Activated CD8-positive, alpha-beta memory T cell treated with anti-CD3 and anti-CD28 coated beads for 48 hours (primary cell): ENCODE measurements around the gene C19orf33.
"Not testable (repeated sequence)": the region's sequence is repeated elsewhere in the genome, so short reads cannot be mapped to it uniquely, and the experiment has no call there.

ENCODE experiments used
- DNase-seq, 3 experiments: peaks; one replicate each; pipeline ENCODE4 v3.0.0-alpha.2; 2020; ENCODE audit warnings: low read depth in 2 of 3, low spot score in 2 of 3

The C19orf33 gene

GRCh38 chr19:38303517-38304351 lies at the start of gene C19orf33:
TSS of gene C19orf33 (plus strand) at chr19:38304251. CDS start at chr19:38304262, 11 bp downstream.
- DNase-seq: no peak

DNA sequence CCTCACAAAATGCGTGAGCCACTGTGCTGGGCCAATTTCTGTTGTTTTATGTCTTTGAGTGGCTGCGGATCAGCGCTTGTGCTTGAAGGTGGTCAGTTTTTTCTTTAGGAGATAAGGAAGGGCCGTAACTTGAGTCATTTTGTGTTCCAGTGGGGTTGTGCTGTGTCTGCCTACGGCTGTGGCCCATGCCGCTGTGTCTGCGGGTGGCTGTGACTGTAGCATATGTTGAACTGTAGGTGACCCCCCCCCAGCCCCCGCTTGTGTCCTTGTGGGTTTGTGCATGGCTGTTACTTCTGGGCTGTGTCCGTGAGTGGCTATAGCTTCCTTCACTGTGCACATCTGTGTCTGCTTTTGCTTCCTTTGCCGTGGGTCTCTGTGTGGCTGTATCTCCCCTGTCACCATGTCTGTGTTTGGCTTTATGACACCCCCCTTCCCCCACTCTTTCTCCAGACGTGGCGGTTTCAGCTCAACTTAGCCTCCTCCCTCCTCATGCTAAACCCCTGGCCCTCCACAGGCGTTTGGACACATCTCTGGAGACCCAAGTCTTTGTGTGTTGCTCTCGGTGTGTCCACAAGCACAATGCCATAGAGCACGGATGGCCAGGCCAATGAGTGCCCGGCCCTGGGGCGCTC lies 48.6 kb upstream of the C19orf33 start:
- DNase-seq: no peak

GRCh38 chr19:38261942-38262341 lies 42.1 kb upstream of the C19orf33 start:
- not testable (repeated sequence) for DNase-seq

GRCh38 chr19:38262585-38263268 lies 41.3 kb upstream of the C19orf33 start:
- DNase-seq: no peak

DNA sequence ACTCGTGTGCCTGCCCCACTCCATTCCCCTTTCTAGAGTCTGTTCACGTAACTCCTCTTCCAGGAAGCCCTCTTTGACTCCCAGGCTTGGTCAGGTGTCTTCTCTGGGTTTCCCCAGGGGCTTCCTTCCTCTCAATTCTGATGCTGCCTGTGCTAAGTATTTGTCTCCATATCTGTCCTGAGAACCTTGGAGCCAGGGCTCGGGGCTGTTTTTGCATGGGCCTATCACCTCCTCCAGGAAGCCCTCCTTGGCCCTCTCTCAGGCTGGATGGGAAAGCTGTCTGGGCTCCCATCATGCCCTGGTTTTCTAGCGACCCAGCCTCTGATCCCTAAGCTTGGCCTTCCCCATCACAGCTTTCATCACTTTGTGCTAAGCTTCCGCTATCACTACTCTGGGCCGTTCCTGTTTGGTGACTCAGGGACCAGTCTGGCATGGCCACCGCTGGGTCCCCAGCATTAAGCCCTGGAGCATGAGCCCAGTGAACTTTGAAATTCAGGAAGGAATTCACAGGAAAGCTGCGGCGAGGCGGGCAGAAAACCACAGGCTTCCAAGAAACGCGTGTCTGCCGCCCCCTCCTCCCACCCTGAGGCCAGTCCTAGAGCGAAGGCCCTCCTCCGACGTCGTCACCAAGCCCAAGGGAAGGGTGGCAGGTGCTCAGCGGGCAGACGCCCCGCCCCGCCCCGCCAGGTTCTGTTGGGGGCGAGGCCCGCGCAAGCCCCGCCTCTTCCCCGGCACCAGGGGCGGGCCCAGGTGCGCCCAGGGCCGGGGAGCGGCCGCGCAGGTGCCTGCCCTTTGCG lies 40.2 kb upstream of the C19orf33 start:
- peak; percentile 32 to 57 (median 46) for DNase-seq

GRCh38 chr19:38264486-38265212 lies 39.4 kb upstream of the C19orf33 start, which contains the start of gene SPINT2:
TSS of gene SPINT2 (plus strand) at chr19:38264573. CDS start at chr19:38264893, 320 bp downstream.
- peak in 1 of 3 experiments; percentile 17 for DNase-seq

DNA sequence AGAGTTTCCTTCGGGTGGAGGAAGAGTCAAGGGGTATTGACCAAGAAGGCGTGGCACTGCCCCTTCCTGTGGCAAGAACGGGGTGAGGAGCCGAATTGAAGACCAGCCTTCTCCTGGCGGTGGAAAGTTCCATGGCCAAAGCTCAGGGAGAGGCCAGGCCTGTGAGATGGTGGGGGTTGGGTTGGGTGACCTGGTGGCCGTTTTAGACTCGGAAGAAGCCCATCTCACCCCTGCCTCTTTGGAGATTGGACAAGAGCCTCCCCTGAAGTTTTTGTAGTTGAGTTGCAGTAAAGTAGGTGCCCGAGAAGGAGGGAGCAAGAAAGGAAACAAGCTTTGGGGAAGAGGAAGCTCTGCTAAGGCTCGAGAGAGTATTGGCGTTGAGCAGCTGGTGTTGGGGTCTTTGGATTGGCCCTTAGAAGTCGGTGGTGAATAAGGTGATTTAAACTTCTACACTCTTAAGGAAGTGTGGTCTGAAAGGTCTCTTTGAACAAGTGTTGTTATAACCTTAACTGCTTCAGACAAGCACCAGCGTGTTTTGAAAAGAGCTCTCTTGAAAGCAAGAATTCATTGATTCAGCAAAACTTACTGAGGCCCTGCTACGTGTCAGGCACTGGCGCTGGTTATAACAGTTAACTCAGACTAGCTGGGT lies 38.7 kb upstream of the C19orf33 start:
- no peak for DNase-seq

DNA sequence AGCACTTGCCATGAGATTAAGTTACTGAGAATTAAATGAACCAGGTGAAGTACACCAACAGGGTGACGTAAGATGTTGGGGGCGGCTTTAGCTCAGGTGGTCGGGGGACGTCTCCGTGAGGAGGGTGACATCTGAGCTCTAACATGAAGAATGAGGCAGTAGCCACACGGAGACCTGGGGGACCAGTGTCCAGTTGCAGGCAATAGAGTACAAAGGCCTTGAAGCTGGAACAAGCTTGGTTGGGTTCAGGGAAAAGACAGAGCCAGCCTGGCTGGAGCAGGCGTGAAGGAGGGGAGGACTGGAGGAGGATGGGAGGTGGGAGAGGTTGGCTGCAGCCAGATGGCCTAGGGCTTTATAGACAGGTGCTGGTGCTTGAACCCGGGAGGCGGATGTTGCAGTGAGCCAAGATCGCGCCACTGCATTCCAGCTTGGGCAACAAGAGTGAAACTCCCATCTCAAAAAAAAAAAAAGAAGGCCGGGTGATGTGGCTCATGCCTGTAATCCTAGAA lies 38.1 kb upstream of the C19orf33 start:
- DNase-seq: no peak

GRCh38 chr19:38266981-38267597 lies 37.0 kb upstream of the C19orf33 start:
- DNase-seq: no peak

DNA sequence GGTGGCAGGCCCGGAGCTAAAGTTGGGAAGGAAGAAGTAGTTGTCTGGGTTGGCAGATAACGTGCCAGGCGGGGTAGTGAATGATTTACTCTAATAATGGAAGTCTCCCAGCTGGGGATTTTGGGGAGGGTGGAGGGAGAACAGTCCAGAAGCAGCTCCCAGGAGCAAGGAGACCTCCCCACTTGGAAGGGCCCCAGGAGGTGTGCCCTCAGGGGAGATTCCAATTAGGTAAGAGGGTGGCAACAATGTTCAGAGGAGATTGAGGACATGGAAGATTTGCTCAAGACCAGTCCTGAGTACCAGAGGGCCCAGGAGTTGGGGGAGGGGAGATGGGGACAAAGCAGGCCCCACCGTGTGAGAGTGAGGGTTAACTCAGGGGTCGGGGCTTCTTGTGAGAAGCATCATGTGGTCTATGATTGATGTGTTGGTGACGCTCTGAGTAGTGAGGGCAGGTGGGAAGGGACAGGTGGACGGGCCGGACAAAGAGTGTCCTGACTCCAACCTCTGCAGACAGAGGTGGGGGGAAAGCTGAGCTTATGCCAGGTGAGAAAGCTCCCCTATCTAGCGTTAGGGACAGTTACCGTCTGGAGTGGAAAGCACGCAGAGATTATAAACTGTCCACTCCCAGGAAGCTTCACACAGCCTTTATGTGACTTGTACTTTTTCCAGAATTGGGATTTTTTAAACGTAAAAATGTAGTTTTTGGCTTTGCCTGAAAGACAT lies 36.1 kb upstream of the C19orf33 start:
- no peak for DNase-seq

- DNase-seq: no peak
Measured at GRCh38 chr19:38268539-38268938, 35.5 kb upstream of the C19orf33 start.

DNA sequence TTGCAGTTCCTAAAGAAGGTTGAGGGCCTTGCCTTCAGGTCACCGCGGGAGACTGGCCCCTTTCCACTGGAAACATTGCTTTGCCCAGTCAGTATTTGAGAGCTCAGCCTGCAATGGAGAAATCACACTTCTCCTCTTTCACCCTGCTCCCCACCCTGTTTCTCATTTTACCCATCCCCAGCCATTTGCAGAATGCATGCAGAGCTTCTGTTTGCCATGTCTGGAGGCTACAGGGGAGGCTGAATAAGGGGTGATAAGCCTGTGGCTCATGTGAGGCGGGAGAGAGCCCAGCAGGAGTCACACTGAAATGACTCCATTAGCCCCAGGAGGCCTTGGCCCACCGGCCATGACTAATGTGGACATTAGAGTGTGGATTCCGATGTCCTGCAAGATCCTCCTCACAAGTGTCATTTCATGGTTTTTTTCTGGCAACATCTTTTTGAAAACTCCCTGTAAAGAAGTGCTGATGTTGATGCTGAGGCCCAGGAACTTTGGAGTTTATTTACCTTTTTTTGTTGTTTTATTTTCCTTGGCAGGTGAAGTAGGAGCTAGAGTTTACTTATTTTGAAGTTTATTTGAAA lies 33.4 kb upstream of the C19orf33 start:
- DNase-seq: no peak

DNA sequence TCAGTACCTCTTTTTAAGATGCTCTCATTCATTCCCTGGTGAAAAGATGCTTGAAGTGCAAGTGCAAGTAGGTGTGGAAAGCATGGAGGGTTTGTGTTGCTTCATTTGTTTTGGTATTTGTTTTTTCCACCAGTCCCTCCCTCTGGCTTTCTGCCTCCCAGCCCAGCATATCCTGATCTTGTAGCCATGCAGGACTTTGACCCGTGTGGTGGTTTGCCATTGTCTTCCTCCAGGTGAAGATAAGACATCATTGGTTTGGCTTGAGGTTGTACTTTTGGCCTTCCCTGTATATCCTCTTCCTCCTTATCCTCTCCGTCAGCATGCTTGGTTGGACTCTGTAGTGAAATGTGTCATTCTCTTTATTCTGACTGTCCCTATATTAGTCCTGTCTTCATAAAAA lies 30.6 kb upstream of the C19orf33 start:
- DNase-seq: no peak

- DNase-seq: no peak
Measured at GRCh38 chr19:38274739-38275138, 29.3 kb upstream of the C19orf33 start.

DNA sequence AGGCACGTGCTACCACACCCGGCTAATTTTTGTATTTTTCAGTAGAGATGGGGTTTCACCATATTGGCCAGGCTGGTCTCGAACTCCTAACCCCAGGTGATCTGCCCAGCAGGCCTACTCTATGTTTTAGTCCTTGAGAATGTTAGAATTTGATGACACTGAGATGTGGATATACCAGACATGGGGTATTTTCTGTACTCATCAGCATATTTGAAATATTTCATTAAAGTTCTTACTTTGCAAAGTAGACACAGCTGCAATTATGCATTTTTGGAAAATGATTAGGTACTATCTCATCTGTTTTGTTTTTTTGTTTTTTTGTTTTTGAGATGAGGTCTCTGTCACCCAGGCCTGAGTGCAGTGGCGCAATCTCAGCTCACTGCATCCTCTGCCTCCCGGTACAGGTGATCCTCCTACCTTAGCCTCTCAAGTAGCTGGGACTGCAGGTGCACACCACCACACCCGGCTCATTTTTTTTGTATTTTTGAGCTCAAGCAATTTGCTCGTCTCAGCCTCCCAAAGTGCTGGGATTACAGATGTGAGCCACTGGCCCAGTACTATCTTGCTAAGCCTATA lies 27.0 kb upstream of the C19orf33 start:
- DNase-seq: no peak

GRCh38 chr19:38277549-38277948 lies 26.5 kb upstream of the C19orf33 start:
- DNase-seq: no peak

DNA sequence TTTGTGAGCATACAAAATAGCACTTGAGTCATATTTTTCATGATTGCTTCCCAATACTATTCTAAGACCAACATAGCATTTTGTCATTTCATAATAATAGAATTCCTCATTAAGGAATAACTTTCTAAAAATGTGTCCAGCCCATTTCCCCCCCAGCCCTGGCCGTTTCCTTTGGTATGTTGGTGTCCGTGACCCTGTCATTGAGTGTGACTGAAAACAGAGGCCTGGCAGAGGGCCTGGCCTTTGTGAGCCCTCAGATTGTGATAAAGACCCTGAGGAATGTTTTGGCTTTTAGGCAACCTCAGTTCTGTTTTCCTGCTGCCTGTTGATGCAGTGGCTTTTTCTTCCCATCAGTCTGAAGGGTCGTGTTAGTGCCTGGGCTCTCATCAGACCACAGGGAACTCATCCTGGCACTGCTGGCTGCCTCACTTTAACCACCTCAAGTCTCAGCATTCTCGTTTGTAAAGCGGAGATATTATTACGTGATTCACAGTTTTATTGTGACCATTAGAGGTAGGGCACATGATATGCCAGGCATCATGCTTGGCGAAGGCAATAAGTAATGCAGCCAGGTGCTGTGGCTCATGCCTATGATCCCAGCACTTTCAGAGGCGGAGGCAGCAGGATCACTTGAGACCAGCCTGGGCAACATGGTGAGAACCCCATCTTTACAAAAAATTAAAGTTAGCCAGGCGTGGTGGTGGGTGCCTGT lies 25.9 kb upstream of the C19orf33 start:
- no peak for DNase-seq
